ENCODE measurements around the gene ZNF597. TPM values are rescaled to one million over a fixed set of nuclear protein-coding genes. Genes with fewer than 3 reads are reported as not detected.

ZNF597 gene
- total RNA-seq, 4 donors from 2014 or later, result 0.81 to 1.3 (median 0.96) TPM

DNA sequence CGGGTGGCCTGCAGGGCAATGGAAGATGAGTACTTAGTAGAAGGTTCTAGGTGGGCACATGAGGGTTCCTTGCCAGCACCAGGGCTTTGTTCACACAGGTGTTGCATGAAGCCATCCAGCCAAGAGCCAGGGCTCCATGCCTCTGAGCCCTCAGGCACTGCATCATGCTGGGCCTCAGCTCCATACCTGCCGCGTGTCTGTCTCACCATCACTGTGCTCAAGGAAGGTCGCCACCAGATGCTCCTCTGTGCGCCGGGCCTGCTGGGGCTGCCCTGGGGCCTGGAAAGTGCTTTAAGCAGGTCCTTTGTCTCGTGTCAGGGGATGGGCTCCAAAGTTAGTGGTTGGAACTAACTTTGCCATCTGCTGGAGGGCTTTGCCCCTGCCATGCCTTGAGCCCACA lies 26.4 kb upstream of the ZNF597 start:
- ATAC-seq (no peak), DNase-seq (no peak)
- intact Hi-C loops (cut with DNase I; ENCODE audit: low total_unique reads) (no loop called here), in situ Hi-C loops (cut with MboI; ENCODE audit: low sequenced_read_pairs in 4 of 4) (no loop called here)
- Histone ChIP-seq H3K9me3 (no peaks in the 10 kb centered on the region), H3K4me3 (no peak overlapping the region), H3K27ac (no peak overlapping the region), H3K36me3 (peaks cover 0 to 6% of the 10 kb centered on the region in 2 donors), H3K27me3 (no peaks in the 10 kb centered on the region), H3K4me1 (peaks cover 34 to 38% of the 10 kb centered on the region in 2 donors)
- TF ChIP-seq POLR2A (IDR thresholded peaks at IDR 0.05), result no peak
- TF ChIP-seq, protein P1, sequence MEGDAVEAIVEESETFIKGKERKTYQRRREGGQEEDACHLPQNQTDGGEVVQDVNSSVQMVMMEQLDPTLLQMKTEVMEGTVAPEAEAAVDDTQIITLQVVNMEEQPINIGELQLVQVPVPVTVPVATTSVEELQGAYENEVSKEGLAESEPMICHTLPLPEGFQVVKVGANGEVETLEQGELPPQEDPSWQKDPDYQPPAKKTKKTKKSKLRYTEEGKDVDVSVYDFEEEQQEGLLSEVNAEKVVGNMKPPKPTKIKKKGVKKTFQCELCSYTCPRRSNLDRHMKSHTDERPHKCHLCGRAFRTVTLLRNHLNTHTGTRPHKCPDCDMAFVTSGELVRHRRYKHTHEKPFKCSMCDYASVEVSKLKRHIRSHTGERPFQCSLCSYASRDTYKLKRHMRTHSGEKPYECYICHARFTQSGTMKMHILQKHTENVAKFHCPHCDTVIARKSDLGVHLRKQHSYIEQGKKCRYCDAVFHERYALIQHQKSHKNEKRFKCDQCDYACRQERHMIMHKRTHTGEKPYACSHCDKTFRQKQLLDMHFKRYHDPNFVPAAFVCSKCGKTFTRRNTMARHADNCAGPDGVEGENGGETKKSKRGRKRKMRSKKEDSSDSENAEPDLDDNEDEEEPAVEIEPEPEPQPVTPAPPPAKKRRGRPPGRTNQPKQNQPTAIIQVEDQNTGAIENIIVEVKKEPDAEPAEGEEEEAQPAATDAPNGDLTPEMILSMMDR (IDR thresholded peaks at IDR 0.05 in 4 of 5, conservative IDR thresholded peaks at IDR 0.05 in 1 of 5), result no peak

DNA sequence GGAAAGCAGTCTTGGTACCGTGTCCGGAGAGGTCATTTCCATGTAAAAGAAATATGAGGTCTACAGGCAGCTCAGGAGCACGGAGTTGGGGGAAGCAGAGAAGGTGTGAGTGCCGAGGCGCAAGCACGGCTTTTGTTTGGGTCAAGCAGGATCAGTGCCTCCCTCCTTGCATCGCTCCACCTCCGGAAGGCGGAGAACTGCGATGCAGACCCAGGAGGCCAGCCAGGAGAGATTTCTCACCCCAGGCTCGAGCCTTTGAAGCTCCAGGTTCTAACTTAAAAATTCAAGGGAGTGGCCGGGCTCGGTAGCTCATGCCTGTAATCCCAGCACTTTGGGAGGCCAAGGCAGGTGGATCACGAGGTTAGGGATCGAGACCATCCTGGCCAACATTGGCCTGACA lies 25.2 kb upstream of the ZNF597 start:
- H3K4me1 ChIP-seq, result peaks cover 38 to 45% of the 10 kb centered on the region in 2 donors
- intact Hi-C loops (cut with DNase I; ENCODE audit: low total_unique reads), result no loop called here
- no peak for DNase-seq
- no peak for ATAC-seq
- H3K9me3 ChIP-seq, result no peaks in the 10 kb centered on the region
- H3K36me3 ChIP-seq, result peaks cover 0 to 6% of the 10 kb centered on the region in 2 donors
- H3K27ac ChIP-seq, result no peak overlapping the region
- no peak overlapping the region for H3K4me3 ChIP-seq
- TF ChIP-seq, protein P1 (IDR thresholded peaks at IDR 0.05 in 4 of 5, conservative IDR thresholded peaks at IDR 0.05 in 1 of 5), result no peak
- TF ChIP-seq POLR2A (IDR thresholded peaks at IDR 0.05), result no peak
- in situ Hi-C loops (cut with MboI; ENCODE audit: low sequenced_read_pairs in 4 of 4), result no loop called here
- H3K27me3 ChIP-seq, result no peaks in the 10 kb centered on the region

DNA sequence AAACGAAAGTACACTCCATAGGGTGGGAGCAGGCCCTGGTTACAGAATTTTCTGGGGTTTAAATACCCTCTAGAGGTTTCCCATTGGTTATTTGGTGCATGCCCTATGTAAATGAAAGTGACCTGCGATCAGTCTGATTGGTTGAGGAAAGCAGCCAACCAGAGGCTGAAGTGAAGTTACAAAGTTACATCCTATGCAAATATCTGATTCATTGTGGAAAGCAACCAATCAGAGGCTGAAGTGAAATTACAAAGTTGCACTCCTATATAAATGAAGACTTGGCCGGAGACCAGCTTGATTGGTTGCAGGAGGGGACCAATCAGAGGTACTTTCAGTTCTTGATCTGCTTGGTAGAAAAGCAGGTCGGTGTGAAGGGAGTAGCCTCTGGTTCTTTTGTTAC lies 24.6 kb upstream of the ZNF597 start:
- H3K27me3 ChIP-seq, result no peaks in the 10 kb centered on the region
- H3K36me3 ChIP-seq, result peaks cover 0 to 6% of the 10 kb centered on the region in 2 donors
- intact Hi-C loops (cut with DNase I; ENCODE audit: low total_unique reads), result no loop called here
- H3K27ac ChIP-seq, result no peak overlapping the region
- DNase-seq (no peak), ATAC-seq (no peak)
- H3K9me3 ChIP-seq, result no peaks in the 10 kb centered on the region
- TF ChIP-seq, protein P1 (IDR thresholded peaks at IDR 0.05 in 4 of 5, conservative IDR thresholded peaks at IDR 0.05 in 1 of 5), result no peak
- TF ChIP-seq POLR2A (IDR thresholded peaks at IDR 0.05), result no peak
- no peak overlapping the region for H3K4me3 ChIP-seq
- peaks cover 37 to 45% of the 10 kb centered on the region in 2 donors for H3K4me1 ChIP-seq
- in situ Hi-C loops (cut with MboI; ENCODE audit: low sequenced_read_pairs in 4 of 4), result no loop called here

DNA sequence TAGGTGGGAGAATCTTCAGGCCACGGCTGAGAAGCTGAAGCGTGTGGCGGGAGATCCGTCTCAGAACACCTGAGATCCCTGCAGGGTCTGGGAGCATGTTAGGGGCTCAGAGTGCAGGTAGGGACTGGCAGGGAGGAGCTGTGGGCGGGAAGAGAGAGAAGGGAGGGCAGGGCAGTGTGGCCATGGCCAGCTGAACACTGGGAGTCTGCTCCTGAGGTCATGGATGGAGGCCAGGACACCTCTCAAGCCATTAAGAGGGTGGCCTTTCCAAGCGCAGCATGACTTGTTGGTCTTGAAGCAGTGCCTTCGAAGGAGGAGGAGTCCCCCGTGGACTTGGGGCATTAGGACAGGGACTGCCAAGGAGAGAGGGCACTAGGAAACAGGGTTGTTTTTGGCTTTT lies 23.9 kb upstream of the ZNF597 start:
- Histone ChIP-seq H3K4me1 (peaks cover 41 to 51% of the 10 kb centered on the region in 2 donors), H3K9me3 (no peaks in the 10 kb centered on the region), H3K27ac (no peak overlapping the region), H3K36me3 (peaks cover 0 to 6% of the 10 kb centered on the region in 2 donors), H3K4me3 (no peak overlapping the region), H3K27me3 (no peaks in the 10 kb centered on the region)
- intact Hi-C loops (cut with DNase I; ENCODE audit: low total_unique reads), result no loop called here
- DNase-seq (no peak), ATAC-seq (no peak)
- in situ Hi-C loops (cut with MboI; ENCODE audit: low sequenced_read_pairs in 4 of 4), result no loop called here
- TF ChIP-seq, protein P1 (IDR thresholded peaks at IDR 0.05 in 4 of 5, conservative IDR thresholded peaks at IDR 0.05 in 1 of 5), result no peak
- no peak for TF ChIP-seq POLR2A (IDR thresholded peaks at IDR 0.05)
